ENCODE measurements around the gene PAX9.

DNA sequence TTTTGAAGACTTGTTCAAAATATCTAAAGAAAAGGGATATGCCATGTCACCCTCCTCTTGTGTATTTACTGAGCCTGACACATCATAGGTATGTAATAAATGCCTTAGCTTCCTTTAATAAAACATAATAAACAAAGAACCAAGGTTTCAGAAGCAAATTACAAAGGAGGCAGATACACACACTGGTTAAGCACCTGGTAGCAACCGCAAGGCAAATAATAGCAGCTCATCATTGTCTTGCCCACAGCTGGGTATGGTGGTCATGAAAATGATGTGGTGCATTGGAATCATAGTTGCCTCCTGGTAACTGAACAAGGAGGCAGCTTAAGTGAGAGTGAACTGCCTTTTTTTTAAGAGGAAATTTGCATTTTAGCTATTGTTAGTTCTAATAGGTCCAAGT lies 39.0 kb downstream of the PAX9 start:
- TF ChIP-seq, protein P1, sequence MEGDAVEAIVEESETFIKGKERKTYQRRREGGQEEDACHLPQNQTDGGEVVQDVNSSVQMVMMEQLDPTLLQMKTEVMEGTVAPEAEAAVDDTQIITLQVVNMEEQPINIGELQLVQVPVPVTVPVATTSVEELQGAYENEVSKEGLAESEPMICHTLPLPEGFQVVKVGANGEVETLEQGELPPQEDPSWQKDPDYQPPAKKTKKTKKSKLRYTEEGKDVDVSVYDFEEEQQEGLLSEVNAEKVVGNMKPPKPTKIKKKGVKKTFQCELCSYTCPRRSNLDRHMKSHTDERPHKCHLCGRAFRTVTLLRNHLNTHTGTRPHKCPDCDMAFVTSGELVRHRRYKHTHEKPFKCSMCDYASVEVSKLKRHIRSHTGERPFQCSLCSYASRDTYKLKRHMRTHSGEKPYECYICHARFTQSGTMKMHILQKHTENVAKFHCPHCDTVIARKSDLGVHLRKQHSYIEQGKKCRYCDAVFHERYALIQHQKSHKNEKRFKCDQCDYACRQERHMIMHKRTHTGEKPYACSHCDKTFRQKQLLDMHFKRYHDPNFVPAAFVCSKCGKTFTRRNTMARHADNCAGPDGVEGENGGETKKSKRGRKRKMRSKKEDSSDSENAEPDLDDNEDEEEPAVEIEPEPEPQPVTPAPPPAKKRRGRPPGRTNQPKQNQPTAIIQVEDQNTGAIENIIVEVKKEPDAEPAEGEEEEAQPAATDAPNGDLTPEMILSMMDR (IDR thresholded peaks at IDR 0.05) = no peak
- no peak for TF ChIP-seq POLR2A (IDR thresholded peaks at IDR 0.05)

Data from heart left ventricle (tissue), 13 donors.